D721Med (cell line): ENCODE results near the gene SCLY.

Source experiments
- DNase-seq: peaks from one replicate; pipeline ENCODE4 v3.0.0; 2011; ENCODE audit warnings: low spot score; ENCODE audit not compliant: insufficient read length
- FAIRE-seq: peaks from 2 replicates; lab custom pipeline; 2011; peaks lifted over from hg19 to GRCh38; lab: Jason Lieb, UNC
- TF ChIP-seq, protein P1 (sequence below): IDR thresholded peaks from 2 replicates; pipeline ENCODE4 v1.5.1; 2012; ENCODE audit warnings: mild to moderate bottlenecking, control low read depth; ENCODE audit not compliant: insufficient read depth; ENCODE audit errors: missing control alignments

Gene SCLY

DNA sequence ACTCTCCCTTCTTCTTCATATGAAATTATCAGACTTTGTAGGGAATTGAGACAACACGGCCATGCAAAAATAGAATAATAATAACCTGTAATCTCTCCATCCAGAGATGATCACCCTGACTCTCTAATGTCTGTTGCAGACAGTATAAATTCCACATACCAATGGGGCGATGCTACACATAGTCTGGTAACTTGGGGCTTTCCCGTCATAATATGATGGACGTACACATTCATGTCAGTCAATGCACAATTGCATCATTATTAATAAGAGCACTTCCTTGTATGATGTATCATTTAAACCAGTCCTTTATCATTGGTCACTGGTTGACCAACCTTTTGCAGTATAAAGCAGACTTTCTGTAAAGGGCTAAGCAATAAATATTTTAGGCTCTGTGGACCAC lies 39.5 kb upstream of the SCLY start:
- TF ChIP-seq, protein P1, sequence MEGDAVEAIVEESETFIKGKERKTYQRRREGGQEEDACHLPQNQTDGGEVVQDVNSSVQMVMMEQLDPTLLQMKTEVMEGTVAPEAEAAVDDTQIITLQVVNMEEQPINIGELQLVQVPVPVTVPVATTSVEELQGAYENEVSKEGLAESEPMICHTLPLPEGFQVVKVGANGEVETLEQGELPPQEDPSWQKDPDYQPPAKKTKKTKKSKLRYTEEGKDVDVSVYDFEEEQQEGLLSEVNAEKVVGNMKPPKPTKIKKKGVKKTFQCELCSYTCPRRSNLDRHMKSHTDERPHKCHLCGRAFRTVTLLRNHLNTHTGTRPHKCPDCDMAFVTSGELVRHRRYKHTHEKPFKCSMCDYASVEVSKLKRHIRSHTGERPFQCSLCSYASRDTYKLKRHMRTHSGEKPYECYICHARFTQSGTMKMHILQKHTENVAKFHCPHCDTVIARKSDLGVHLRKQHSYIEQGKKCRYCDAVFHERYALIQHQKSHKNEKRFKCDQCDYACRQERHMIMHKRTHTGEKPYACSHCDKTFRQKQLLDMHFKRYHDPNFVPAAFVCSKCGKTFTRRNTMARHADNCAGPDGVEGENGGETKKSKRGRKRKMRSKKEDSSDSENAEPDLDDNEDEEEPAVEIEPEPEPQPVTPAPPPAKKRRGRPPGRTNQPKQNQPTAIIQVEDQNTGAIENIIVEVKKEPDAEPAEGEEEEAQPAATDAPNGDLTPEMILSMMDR: no peak
- DNase-seq (no peak), FAIRE-seq (no peak)

DNA sequence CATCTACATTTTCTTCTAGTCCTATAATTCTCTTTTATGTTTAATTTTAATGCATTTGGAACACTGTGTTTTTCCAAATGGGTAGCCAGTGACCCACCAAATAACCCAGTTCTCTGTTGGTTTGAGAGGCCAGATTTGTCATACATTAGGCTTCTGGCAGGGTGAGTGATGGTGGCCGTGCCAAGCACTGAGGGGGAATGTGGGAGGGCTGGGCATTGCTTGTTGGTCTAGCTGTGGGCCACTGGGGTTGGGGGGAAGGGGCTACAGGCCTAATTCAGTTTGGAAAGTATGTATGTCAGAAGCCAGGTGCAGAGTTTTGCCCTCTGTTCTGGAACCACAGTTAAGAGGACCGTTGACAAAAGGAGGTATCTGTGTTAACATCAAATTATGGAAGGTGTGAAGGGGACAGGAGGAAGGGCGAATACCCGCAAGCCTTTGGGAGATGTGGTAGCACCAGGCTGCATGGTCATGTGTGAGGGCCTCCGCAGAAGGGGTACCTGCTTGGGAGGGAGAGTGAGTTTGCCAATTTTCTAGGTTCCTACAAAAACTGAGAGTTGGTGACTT lies 38.1 kb upstream of the SCLY start:
- DNase-seq (no peak), FAIRE-seq (no peak)
- TF ChIP-seq, protein P1: no peak

DNA sequence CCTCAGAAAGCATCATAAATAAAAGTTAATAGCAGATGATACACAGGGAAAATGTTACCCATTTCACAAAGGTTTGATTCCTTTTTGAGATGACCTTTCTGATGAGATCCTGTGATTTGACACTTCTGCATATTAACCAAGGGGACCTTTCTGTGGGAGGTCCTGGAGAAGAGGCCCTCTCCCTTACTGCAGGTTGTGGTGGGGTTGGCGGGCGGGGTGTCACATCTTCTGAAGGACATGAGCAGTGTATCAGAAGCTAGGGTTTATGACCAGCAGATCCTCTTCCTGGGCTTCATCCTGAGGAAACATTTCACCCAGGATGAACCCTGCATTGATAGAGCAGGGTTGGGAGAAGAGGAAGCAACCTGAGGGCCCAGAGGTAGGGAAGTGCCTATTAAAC lies 37.2 kb upstream of the SCLY start:
- FAIRE-seq: no peak
- TF ChIP-seq, protein P1: no peak
- DNase-seq: no peak

DNA sequence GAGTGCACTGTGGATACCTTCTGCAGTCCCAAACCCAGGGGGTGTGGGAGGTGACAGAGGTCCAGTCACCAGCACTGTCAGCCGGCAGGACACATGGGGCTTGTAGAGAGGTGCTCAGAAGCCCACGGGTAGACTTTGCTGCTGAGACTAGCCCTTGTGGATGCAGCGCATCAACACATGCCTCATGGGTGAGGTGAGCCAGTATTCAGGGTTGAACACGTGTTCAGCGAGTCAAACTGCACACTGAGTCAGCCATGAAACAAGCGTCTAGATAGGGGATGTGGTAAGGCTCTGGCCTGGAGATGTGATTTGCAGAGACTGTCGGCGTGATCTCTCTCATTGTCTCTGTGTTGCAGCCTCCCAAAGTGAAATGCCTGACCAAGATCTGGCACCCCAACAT lies 35.8 kb upstream of the SCLY start:
- TF ChIP-seq, protein P1: no peak
- no peak for FAIRE-seq
- DNase-seq: no peak

DNA sequence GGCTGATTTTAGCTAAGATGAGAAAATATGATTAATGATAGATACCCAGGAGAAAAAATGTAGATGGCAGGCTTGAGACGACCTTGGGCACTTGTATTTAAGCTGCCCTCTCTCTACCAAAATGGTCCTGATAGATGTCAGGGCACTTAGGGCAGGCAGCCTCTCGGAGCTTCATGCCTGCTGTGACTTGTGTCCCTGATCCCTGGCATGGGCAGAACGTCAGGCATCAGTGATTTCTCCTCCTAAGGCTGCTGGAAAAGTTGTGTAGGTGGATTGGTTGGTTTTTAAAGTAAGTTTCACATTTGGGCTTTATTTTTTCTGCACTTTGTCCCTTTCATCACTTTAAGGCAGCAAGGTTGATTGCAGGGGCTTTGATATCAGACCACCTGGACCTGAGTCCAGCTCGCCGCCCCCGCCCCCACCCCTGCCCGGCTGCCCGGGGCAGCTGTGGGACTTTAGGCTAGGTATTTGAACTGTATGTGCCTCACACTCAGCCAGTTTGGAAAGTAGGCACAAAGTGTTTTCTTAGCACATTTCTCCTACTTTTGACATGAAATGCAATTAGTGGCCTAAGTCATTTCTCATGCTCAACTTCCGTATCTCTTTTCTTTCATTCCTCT lies 35.0 kb upstream of the SCLY start:
- no peak for DNase-seq
- TF ChIP-seq, protein P1: no peak
- no peak for FAIRE-seq

DNA sequence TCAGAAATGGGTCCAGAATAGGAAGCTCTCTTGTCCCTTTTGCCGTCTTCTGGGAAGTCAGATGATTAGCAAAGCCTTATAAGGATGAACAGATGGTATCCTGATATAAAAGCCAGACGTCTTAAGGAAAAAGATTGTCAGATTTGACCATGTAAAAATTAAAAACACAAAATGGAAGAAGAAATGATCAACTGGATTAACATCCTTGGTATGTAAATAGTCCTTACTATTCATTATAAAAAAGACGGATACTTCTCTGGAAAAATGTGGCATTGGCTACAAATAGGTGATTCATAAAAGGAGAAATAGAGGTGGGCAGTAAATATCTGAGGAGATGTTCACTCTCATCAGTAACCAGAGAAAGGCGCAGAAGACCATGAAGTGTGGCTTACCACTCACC lies 33.7 kb upstream of the SCLY start:
- TF ChIP-seq, protein P1: no peak
- FAIRE-seq (no peak), DNase-seq (no peak)
